ENCODE measurements around the gene ACCS.

GRCh38 chr11:44028401-44028800, 37.7 kb upstream of the ACCS start:
- TF ChIP-seq CTCF (IDR thresholded peaks at IDR 0.05) (no peak), POLR2A (IDR thresholded peaks at IDR 0.05) (no peak)

Measured in testis (tissue), 2 donors.